HG02943 (cell line): Measurements from ENCODE around the gene KCNIP4.
"Not testable (repeated sequence)": the region's sequence is repeated elsewhere in the genome, so short reads cannot be mapped to it uniquely, and the experiment has no call there.

Experiments
- ATAC-seq: cut with Tn5 transposase; IDR thresholded peaks from one replicate; pipeline ENCODE4 v1.9.1; 2021; ENCODE audit warnings: mild to moderate bottlenecking, low read depth, moderate library complexity; ENCODE audit not compliant: unreplicated experiment

Gene KCNIP4

GRCh38 chr4:21948347-21949072 lies at the start of gene KCNIP4:
TSS of gene KCNIP4 (minus strand) at chr4:21948772.
- no peak for ATAC-seq

GRCh38 chr4:21996618-21997017 lies 48.0 kb upstream of the KCNIP4 start:
- ATAC-seq = not testable (repeated sequence)

GRCh38 chr4:21992330-21992729 lies 43.8 kb upstream of the KCNIP4 start:
- ATAC-seq = no peak

GRCh38 chr4:21991562-21991961 lies 43.0 kb upstream of the KCNIP4 start:
- ATAC-seq = no peak

GRCh38 chr4:21991050-21991449 lies 42.5 kb upstream of the KCNIP4 start:
- no peak for ATAC-seq

GRCh38 chr4:21989351-21989750 lies 40.8 kb upstream of the KCNIP4 start:
- no peak for ATAC-seq

GRCh38 chr4:21986307-21986706 lies 37.7 kb upstream of the KCNIP4 start:
- ATAC-seq = no peak

- no peak for ATAC-seq
Observed at GRCh38 chr4:21982087-21982486, 33.5 kb upstream of the KCNIP4 start.

GRCh38 chr4:21979196-21979595 lies 30.6 kb upstream of the KCNIP4 start:
- ATAC-seq = no peak

- no peak for ATAC-seq
Observed at GRCh38 chr4:21976166-21976565, 27.6 kb upstream of the KCNIP4 start.

- no peak for ATAC-seq
Observed at GRCh38 chr4:21973850-21974249, 25.3 kb upstream of the KCNIP4 start.

- no peak for ATAC-seq
Observed at GRCh38 chr4:21964762-21965319, 16.3 kb upstream of the KCNIP4 start.

- no peak for ATAC-seq
Observed at GRCh38 chr4:21962691-21963090, 14.1 kb upstream of the KCNIP4 start.

GRCh38 chr4:21960793-21961192 lies 12.2 kb upstream of the KCNIP4 start:
- no peak for ATAC-seq

- ATAC-seq = no peak
Observed at GRCh38 chr4:21954916-21955315, 6.3 kb upstream of the KCNIP4 start.

- no peak for ATAC-seq
Observed at GRCh38 chr4:21953653-21954052, 5.1 kb upstream of the KCNIP4 start.

- no peak for ATAC-seq
Observed at GRCh38 chr4:21952549-21952948, 4.0 kb upstream of the KCNIP4 start.

GRCh38 chr4:21949073-21949457 lies 493 bp upstream of the KCNIP4 start:
- ATAC-seq = no peak

- no peak for ATAC-seq
Observed at GRCh38 chr4:21947791-21948346, 703 bp downstream of the KCNIP4 start.

- no peak for ATAC-seq
Observed at GRCh38 chr4:21946858-21947257, 1.7 kb downstream of the KCNIP4 start.

GRCh38 chr4:21921526-21922180 lies 26.9 kb downstream of the KCNIP4 start:
- ATAC-seq = no peak

- no peak for ATAC-seq
Observed at GRCh38 chr4:21915761-21916160, 32.8 kb downstream of the KCNIP4 start.
